Cardiac fibroblast (primary cell): ENCODE data around the gene RBM3.
A peak's percentile ranks its signal among the peaks of the same experiment; 100 is the strongest.

Experiments
- DNase-seq, 2 donors: peaks; one replicate each; pipeline versions ENCODE4 v3.0.0 to v3.0.0-alpha.2; 2010; ENCODE audit warnings: low read depth in 2 of 2
- H3K4me3 ChIP-seq, 2 donors: replicated peaks in 1 of 2; 1 replicate in 1 of 2; 2 replicates in 1 of 2; pipeline ENCODE4 v1.5.1; 2011; ENCODE audit warnings: low read depth in 2 of 2, low read length in 2 of 2, mild to moderate bottlenecking in 2 of 2, moderate library complexity in 1 of 2
- TF ChIP-seq, protein P1 (sequence below): IDR thresholded peaks from one replicate; pipeline ENCODE4 v1.5.1; 2011; ENCODE audit warnings: low read depth, mild to moderate bottlenecking, low read length, inconsistent platforms

The RBM3 gene

DNA sequence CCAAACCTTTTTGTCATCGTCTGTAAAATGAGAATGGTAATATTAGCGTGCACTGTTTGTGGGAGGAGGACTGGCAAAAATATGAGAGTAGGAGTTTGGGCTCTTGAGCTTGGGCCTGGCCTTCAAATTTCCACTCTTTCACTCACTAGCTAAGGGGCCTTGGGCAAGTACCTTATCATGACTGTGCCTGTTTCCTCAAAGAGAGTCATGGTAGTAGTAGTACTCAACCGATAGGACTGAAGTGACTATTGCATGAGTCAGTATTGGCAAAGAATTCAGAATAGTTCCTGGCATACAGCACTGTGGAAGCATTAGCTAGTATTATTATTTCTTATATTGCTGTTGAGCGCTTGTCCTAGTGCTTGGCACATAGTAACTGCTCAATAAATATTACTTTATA, 16.0 kb upstream of the RBM3 start:
- no peak overlapping the region for H3K4me3 ChIP-seq
- TF ChIP-seq, protein P1, sequence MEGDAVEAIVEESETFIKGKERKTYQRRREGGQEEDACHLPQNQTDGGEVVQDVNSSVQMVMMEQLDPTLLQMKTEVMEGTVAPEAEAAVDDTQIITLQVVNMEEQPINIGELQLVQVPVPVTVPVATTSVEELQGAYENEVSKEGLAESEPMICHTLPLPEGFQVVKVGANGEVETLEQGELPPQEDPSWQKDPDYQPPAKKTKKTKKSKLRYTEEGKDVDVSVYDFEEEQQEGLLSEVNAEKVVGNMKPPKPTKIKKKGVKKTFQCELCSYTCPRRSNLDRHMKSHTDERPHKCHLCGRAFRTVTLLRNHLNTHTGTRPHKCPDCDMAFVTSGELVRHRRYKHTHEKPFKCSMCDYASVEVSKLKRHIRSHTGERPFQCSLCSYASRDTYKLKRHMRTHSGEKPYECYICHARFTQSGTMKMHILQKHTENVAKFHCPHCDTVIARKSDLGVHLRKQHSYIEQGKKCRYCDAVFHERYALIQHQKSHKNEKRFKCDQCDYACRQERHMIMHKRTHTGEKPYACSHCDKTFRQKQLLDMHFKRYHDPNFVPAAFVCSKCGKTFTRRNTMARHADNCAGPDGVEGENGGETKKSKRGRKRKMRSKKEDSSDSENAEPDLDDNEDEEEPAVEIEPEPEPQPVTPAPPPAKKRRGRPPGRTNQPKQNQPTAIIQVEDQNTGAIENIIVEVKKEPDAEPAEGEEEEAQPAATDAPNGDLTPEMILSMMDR: no peak
- DNase-seq: peak; percentile 84 to 91

DNA sequence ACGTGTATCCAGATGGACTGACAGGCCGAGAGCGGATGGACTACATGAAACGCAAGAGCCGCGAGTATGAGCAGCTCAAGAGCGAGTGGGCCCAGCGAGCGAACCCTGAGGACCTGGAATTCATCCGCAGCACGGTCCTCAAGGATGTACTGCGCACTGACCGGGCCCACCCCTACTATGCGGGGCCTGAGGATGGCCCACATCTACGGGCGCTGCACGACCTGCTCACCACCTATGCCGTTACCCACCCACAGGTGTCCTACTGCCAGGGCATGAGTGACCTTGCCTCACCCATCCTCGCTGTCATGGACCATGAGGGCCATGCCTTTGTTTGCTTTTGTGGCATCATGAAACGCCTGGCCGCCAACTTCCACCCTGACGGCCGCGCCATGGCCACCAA, 14.6 kb upstream of the RBM3 start:
- DNase-seq: no peak
- H3K4me3 ChIP-seq: no peak overlapping the region
- TF ChIP-seq, protein P1: no peak

DNA sequence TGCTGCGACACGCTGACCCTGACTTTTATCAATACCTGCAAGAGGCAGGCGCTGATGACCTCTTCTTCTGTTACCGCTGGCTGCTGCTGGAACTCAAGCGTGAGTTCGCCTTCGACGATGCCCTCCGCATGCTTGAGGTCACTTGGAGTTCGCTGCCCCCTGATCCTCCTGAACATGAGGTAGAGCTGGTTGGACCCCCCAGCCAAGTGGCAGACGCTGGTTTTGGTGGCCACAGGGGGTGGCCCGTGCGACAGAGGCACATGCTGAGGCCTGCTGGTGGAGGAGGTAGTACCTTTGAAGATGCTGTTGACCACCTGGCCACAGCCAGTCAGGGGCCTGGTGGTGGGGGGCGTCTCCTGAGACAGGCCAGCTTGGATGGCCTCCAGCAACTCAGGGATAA, 14.2 kb upstream of the RBM3 start:
- no peak overlapping the region for H3K4me3 ChIP-seq
- DNase-seq: no peak
- TF ChIP-seq, protein P1: no peak

DNA sequence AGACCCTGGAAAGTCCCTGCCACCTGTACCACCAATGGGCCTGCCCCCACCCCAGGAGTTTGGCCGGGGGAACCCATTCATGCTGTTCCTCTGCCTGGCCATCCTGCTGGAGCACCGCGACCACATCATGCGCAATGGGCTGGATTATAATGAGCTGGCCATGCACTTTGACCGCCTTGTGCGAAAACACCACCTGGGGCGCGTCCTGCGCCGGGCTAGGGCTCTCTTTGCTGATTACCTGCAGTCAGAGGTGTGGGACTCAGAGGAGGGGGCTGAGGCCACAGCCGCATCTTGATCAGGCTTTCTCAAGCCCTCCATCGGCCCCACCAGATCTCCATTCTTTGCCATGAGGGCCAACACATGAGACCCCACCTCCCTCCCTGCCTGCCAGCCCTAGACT, 13.6 kb upstream of the RBM3 start:
- no peak for DNase-seq
- H3K4me3 ChIP-seq: no peak overlapping the region
- TF ChIP-seq, protein P1: no peak

DNA sequence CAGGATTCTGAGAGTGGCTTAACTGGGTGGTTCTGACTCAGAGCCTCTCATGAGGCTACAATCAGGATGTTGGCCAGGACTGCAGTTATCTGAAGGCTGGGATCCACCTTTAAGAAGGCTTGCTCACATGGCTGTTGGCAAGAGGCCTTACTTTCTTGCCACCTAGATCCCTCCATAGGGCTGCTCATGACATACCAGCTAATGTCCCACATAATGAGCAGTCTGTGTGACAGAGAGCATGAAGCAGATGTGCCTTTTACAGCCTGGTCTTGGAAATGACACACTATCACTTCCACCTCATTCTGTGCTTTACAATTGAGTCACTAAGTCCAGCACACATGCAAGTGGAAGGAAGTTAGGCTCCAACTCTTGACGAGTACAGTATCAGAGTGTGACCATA, 4.3 kb upstream of the RBM3 start:
- TF ChIP-seq, protein P1: no peak
- H3K4me3 ChIP-seq: no peak overlapping the region
- peak in 1 of 2 donors; percentile 69 for DNase-seq

DNA sequence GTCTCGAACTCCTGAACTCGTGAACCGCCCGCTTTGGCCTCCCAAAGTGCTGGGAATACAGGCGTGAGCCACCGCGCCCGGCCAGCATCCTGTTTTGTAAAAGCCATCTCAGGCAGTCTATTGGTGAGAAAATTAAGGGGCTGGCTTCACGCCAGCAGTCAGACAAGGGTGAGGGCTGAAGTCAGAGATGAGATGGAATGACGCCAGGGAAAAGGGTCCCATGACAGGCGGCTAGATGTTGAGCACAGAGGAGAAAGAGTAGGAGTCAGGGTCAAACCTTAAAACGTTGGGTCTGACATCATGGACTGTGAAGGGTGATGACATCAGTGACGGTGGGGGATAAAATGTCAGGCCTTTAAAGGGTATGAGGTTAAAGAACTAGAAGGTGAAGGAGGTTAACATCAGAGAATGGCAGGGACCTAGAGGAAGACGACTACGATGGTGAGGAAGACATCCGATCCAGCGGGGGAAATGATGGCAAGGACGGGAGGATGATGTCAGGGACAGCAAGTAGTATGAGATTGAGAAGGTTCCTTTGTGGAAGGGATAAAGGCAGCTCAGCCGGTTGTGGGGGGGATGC, 504 bp upstream of the RBM3 start:
- peak in 1 of 2 donors; percentile 62 for DNase-seq
- TF ChIP-seq, protein P1: no peak
- peak overlapping the region; percentile 30 to 41 for H3K4me3 ChIP-seq

DNA sequence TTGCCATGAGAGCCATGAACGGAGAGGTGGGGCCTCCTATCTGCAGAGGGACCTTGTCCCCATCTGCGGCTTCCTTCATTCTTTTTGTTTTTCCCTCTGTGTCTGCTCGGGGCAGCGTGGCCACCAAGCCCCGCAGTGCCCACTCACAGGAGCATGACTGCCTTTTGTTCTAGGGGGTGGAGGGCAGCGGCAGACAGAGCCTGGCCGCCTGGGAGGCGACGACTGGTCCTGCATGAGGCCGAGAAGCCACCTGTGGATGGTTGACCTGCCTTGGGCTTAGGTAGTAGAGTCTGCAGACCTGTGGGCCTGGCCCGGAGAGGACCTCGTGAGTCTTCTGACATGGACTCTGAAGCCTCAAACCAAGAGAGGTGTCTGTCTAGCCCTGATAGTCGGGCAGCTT, 1.4 kb downstream of the RBM3 start:
- TF ChIP-seq, protein P1: no peak
- peak overlapping the region; percentile 74 to 80 for H3K4me3 ChIP-seq
- DNase-seq: no peak
